ENCODE data around the gene SPINK14. TPM values are rescaled to one million over a fixed set of nuclear protein-coding genes. Genes with fewer than 3 reads are reported as not detected.

SPINK14 gene, protein sequence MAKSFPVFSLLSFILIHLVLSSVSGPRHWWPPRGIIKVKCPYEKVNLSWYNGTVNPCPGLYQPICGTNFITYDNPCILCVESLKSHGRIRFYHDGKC
- not detected for total RNA-seq

DNA sequence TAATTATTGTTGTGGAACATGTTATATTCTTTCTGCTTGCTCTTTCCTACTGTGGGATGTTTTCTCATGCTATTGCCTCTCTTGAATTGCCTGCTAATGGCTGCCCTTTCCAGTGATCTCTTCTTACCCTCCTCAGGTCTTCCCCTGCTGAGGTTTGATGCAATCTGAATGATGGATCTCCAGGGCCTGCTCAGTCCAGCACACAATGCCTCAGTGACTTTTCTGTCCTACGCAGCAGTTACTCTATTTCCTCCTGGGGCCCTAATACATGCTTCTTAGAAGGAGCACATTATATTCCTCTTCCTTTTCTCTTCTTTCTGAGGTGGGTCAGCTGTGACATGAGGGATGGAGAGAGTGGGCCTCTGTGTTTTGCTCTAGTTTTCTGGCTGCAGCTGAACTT, at the start of gene SPINK14:
TSS of gene SPINK14 (plus strand) at position 301 of the 400 bp plus-strand sequence. CDS start 1,187 bp downstream, outside the sequence.
- FAIRE-seq (no peak), DNase-seq (ENCODE audit: low spot score in 2 of 2) (no peak)

DNA sequence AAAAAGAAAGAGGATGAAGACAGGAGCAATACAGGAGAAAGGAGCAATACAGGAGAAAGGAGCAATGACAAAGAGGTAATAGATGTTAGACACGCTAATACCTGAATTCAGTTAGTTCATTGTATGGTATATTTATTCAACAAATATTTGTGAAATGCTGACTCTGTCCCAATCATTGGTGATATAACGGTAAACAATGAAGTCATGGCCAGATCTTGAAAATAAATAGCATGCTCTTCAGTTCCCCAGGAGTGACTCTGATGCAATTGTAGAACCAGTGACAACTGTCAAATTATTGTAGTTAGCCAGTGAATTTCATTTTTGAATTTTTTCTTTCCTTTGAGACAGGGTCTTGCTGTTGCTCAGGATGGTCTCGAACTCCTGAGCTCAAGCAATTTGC, 48.0 kb upstream of the SPINK14 start:
- FAIRE-seq: no peak
- no peak for DNase-seq (ENCODE audit: low spot score in 2 of 2)

DNA sequence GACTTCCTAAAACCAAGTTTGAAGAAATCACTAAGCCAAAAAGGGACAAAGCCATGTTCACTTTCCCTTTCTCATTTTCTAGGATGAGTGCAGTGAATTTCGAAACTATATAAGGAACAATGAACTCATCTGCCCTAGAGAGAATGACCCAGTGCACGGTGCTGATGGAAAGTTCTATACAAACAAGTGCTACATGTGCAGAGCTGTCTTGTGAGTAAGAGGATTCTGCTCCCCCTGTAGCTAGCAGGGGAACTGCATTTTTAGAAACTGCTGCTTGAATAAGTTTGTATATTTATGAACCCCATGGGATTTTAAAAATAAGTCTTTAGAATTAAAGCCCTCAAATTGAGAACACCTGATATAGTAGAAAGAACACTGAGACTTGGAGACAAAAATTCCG, 42.7 kb upstream of the SPINK14 start:
- FAIRE-seq (no peak), DNase-seq (ENCODE audit: low spot score in 2 of 2) (no peak)

DNA sequence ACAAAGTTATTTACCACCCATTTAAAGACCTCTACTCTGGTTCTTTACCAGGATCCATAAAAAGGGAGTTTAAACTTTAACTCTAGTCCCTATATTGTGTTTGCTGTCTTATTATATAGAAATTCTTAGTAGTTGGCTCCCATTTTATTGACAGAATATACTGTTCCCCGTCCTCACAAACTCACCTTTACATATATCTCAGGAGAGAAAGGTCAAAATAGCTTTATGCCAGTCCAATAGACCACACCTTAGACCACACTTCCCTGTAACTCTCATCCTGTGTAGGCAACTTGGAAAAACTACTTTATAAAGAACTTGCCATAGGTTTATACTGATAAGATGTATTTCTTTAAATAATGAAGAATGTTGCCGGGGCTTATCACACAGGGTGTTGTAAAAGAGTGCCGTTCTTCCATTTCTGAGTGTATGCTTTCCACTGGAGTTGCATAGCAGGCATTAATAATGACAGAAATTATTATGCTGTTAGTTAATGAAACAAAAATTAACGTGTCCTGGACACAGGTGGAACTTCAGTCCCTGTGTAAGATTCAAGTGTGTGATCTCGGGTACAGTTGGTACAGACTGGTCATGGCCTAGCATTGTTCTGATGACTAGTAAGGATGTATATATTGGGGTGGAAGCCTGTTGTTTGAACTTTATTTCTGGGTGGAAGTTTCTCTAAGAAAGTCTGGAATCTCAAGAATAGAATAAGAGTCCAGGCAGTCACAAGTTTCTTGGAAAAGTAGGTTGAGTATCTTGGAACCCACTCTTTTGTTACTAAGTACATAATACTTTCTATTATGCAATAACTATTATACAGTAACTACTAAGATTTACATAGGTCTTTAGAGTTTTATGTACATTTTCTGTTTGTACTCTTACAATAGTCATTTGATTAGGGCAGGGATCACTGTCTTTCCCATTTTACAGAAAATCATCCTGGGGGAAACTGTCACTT, 33.0 kb upstream of the SPINK14 start:
- DNase-seq (ENCODE audit: low spot score in 2 of 2): no peak
- FAIRE-seq: no peak

DNA sequence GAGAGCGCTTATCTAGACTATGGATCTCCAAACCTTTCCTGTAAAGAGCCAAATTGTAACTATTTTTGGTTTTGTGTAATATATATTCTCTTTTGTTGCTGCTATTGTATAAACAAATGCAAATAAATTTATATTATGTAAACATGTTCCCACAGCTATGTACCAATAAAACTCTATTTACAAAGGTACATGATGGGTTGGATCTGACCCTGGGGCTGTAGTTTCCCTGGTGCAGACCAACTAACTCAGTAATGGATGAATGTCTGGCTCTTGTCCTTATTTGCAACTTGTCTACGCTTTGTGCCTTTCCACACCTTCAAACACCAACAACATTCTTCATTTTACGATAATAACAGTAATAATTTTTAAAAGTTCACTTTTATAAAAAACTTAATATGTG, 27.5 kb upstream of the SPINK14 start:
- DNase-seq (ENCODE audit: low spot score in 2 of 2) (no peak), FAIRE-seq (no peak)

DNA sequence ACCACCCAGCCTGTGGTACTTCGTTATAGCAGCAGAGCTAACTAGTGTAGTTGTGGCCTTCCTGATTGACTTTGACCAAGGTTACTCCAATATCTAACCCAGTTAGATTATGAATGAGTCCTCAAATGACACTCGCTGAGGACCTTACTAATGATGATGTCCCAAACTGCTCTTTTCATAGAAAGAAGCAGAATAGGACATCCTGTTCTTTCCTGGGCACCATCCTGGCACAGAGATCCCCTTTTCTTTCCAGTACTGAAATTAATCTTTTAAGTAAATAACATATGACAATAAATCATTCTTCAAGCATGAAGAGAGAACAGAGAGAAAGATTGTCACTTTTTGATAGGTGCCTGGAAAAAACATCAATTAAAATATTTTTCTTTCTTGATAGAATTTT, 26.7 kb upstream of the SPINK14 start:
- no peak for FAIRE-seq
- no peak for DNase-seq (ENCODE audit: low spot score in 2 of 2)

DNA sequence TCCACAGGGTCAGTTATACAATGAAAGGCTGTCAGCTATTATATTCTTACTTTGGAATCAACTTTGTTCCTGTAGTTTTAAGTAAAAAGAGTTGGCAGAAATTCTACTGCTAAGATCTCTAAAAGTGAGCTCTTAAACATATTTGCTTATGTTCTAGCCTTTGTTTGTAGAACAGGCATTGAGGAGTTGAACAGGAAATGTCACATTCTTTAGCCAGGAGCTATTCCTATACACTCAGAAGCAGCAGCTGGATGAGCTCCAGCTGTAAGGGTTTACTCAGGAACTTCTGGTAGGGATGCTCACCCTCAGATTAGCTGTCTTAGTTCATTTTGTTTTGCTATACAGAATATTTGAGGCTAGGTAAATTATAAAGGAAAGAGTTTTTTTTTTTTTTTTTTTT, 22.4 kb upstream of the SPINK14 start:
- DNase-seq (ENCODE audit: low spot score in 2 of 2): no peak
- FAIRE-seq: no peak

DNA sequence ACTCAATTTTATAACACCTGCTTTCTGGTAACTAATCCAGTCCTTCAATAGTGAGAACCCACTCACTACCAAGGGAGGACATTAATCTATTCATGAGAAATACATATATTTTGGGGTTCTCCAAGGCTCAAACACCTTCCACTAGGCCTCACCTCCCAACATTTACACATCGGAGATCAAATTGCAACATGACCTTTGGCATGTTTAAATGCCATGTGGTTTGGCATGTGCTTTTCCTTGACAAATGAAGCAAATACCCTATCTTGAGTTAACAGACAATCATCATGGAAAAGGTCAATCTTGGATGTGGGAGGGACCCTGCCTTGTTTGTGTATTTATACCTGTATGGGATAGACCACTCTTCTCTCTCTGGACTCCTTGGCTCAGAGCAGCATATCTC, 21.9 kb upstream of the SPINK14 start:
- FAIRE-seq (no peak), DNase-seq (ENCODE audit: low spot score in 2 of 2) (no peak)

DNA sequence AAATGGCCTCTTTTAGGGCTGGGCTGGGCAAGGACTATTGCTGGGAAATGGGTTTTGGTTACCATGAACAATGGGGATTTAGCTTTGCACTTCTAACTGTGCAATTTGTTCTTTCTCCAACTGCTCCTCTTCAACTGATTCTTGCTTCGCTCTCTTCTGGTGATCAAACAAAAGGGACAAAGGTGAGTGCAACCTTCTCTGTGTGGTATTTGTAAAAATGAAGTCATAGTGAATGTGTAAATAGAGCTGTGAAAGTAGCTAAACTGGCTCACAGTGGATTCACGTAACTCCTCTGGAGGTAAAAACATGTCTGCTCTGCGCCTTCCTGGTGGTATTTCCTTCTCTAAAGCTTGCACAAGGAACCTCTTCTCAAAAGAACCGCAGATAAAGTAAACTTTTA, 20.9 kb upstream of the SPINK14 start:
- FAIRE-seq: no peak
- no peak for DNase-seq (ENCODE audit: low spot score in 2 of 2)

DNA sequence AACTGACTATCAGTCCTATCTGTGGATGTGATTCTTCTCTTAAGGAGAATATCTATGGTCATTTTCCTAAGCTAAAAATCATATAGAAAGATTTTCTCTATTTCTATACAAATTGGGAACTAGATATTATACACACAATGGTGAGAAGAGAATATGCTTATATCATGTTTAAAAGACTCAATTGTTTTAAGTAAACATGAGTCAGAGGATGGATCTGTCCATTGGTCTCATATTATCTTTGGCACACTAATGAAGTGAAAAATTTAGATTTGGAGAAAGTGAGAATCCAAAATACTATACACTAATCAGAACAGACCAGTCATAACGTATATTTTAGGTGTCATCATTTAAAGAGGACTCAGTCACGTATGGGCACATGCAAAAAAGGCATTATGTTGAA, 16.5 kb upstream of the SPINK14 start:
- no peak for DNase-seq (ENCODE audit: low spot score in 2 of 2)
- FAIRE-seq: no peak

DNA sequence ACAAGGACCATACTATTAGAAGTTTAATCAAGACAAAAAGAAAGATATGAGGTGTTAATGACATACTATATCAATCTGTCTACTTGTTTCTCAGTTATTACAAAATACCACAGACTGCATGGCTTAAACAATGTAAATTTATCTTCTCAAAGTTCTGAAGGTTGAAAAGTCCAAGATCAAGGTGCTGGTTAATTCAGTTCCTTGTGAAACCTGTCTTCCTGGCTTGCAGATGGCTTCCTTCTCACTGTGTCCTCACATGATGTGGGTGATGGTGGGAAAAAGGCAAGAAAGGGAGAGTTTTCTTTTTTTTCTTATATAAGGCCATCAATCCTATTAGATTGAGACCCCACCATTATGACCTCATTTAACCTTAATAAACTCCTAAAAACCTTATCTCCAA, 15.6 kb upstream of the SPINK14 start:
- no peak for FAIRE-seq
- no peak for DNase-seq (ENCODE audit: low spot score in 2 of 2)

DNA sequence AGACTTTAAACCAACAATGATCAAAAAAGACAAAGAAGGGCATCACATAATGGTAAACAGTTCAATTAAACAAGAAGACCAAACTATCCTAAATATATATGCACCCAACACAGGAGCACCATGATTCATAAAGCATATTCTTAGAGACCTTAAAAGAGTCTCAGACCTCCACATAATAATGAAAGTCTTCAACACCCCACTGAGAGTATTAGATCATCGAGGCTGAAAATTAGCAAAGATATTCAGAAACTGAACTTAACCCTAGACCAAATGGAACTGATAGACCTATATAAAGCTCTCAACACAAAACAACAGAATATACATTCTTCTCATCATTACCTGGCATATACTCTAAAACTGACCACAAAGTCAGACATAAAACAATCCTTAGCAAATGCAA, 11.7 kb upstream of the SPINK14 start:
- FAIRE-seq (no peak), DNase-seq (ENCODE audit: low spot score in 2 of 2) (no peak)

DNA sequence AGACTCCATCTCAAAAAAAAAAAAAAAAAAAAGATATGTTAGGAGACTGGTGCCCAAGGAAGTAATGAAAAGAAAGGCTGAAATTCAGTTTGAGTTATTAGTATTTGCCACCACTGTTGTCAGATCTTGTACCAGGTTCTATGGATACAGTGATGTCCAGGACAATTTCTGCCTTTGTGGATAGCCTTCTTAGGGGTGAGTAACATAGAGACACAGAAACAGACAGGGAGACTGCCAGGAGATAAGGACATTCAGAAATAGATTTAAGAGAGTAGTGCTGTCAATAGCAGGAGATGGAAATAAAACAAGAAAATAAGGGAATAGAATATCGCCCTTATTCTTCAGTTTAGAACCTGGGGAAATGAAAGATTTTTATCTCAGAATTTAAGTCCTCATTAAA, 6.3 kb upstream of the SPINK14 start:
- FAIRE-seq: no peak
- no peak for DNase-seq (ENCODE audit: low spot score in 2 of 2)

DNA sequence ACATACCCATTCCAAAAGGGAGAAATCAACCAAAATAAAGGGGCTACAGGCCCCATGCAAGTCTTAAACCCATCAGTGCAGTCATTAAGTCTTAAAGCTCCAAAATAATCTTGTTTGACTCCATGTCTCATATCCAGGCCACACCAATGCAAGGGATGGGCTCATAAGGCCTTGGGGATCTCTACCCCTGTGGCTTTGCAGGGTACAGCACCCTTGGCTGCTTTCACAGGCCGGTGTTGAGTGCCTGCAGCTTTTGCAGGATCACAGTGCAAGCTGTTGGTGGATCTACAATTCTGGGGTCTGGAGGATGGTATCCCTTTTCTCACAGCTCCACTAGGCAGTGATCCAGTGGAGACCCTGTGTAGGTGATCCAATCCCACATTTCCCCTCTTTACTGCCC, 5.0 kb upstream of the SPINK14 start:
- DNase-seq (ENCODE audit: low spot score in 2 of 2) (no peak), FAIRE-seq (no peak)

DNA sequence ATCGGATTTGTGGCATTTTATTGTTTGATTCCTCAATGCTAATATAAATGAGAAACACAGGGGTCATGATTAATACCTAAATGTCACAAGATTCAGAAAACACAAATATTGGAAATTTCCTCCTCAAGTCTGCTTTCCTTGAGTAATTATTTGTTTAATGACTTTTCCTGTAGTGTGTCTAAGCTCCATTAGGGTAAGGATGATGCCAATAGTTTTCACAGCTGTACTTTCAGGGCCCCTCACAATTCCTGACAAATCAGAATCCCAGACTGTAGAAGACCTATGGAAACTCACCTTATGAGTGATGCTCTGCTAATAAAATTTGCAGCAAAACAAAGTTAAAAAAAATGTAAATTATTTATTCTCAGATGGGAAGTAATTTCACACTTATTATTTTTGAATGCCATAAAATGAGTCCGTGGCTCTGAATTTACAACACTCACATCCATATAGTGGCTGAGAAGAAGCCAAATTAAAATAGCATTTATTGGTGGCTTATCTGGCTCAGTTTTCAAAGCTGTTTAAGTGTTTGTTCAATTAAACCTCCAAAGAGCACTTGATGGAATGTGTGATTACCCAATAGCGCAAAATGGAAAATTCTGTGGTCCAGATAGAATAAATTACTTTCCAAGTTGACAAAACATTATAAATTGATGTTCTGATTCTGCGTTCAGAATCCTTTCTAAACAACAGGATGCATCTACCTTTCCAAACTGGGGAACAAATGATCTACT, 1.6 kb upstream of the SPINK14 start:
- DNase-seq (ENCODE audit: low spot score in 2 of 2): no peak
- no peak for FAIRE-seq

DNA sequence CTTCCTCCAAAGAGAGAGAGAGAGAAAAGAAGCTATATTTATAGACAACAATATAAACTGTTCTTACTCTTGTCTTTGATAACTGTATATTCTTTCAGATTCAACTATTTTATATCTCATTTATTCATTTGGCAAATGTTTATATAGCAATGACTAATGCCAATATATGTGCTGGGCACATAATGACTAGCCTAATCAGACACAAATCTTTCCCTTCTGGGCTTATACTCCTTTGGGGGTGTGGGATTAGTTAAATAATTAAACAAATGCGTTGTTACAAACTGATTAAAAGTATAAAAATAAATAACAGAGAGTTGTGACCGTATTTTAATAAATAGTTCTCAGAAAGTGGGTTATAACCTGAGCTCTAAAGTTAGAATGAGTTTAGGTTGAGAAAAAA, 4.0 kb downstream of the SPINK14 start:
- FAIRE-seq (no peak), DNase-seq (ENCODE audit: low spot score in 2 of 2) (no peak)

DNA sequence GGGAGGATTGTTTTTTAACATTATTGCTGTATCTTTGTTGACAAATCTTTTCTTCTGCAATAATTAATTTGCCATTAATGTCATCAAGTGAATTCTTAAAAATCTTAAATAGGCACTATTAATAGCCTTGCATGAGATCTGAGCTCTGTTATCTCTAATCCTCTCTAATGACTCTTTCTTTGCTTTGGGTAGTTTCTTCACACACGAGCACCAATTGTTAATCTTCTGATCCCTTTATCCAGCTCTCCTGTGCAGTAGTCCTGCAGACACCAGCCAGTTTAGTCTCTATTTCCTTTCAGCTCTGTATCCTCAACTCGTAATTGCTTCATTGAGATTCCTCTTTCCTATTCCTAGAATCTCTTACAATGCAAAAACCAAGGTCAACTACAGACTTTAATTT, 8.1 kb downstream of the SPINK14 start:
- DNase-seq (ENCODE audit: low spot score in 2 of 2) (no peak), FAIRE-seq (no peak)

DNA sequence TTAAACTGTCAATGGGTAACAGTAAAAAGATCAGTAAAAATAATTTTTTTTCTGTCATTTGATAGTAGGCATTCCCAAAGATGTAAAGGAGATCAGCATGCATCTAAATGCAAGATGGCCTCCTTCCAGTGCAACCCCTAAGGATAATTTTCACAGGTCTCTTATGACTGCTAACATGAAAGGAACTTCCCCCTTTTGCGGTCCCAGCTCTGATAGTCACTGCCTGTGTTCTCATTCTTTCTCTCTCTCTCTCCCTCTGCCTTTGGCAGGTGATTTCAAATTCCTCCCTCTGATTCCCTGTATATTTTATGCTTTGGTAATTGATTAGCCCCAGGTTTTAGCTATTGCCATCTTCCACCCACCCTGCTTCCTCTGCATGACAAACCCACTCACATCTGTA, 8.9 kb downstream of the SPINK14 start:
- FAIRE-seq (no peak), DNase-seq (ENCODE audit: low spot score in 2 of 2) (no peak)

DNA sequence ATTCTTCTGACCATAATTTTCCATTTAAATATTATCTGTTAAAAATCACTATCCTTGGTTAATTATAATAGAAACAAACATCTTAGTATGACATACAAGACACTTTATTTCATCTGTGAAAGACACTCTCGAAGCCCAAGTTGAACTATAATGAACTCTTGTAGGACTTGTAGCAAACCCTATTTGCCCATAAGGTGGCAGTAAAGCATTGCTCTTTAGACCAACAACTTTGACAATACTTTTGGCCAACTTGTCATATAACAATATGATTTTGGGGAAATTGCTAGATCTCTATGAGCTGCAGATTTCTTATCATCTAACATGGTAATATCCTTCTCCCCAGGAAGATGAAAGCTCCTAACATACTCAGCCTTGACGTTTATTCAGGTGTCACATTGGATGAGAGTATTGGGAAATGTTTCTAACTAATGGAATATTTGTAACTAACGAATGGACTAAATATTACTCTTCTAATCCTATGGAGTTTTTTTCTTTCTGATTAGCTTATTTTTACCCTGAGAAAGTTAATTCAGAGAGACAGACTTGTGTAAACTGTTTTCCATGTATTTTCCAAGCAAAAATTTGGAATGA, 11.0 kb downstream of the SPINK14 start:
- DNase-seq (ENCODE audit: low spot score in 2 of 2) (no peak), FAIRE-seq (peak; percentile 93)

DNA sequence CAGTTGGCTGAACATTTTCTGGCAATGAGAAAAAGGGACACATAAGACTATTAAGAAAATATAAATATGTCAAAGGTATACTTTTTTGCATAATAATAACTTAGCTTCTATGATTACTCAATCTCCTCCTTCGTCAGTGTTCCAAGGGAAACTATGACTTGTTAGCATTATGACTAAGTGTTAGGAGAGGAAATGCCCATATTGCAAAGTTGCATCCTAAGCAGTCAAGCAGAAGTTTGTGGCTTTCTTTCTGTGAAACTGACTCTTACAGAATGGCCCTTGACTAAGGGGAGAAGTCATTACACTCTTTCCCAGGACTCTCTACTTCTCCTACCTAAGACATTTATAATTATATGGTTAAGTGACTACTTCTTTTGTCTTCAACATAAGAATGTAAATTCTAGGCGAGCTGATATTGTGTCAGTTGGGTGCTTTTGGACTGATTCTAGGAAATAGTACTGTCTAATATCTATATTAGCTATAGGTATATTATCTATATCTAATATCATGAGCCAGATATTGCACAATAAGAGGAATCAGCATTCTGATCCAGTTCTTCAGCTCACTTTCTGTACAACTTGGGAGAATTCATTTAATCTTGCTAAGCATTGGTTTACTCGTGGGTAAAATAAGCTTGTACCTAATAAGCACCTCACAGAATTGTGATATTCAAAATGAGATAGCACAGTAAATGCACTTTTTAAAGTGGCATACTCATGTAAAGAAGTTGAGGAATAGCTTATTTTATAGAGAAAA, 18.1 kb downstream of the SPINK14 start:
- DNase-seq (ENCODE audit: low spot score in 2 of 2) (no peak), FAIRE-seq (no peak)

All from frontal cortex (tissue), 4 donors.